ENCODE results near the gene MLX.

MLX gene

GRCh38 chr17:42562388-42563142, 4.3 kb upstream of the MLX start:
- H3K4me3 ChIP-seq (ENCODE audit: low read length), result peak overlapping the region; percentile 95
- peak; percentile 25 for DNase-seq (ENCODE audit: low read depth)
- TF ChIP-seq CTCF (conservative IDR thresholded peaks at IDR 0.05; ENCODE audit: low read length), result no peak

GRCh38 chr17:42563143-42563509, 3.8 kb upstream of the MLX start:
- no peak for TF ChIP-seq CTCF (conservative IDR thresholded peaks at IDR 0.05; ENCODE audit: low read length)
- no peak for DNase-seq (ENCODE audit: low read depth)
- peak overlapping the region; percentile 95 for H3K4me3 ChIP-seq (ENCODE audit: low read length)

GRCh38 chr17:42563543-42563942, 3.4 kb upstream of the MLX start:
- TF ChIP-seq CTCF (conservative IDR thresholded peaks at IDR 0.05; ENCODE audit: low read length), result no peak
- no peak for DNase-seq (ENCODE audit: low read depth)

GRCh38 chr17:42563950-42564349, 3.0 kb upstream of the MLX start:
- no peak for DNase-seq (ENCODE audit: low read depth)
- H3K4me3 ChIP-seq (ENCODE audit: low read length), result peak overlapping the region; percentile 3; the same call in 1 of the 2 replicates
- no peak for TF ChIP-seq CTCF (conservative IDR thresholded peaks at IDR 0.05; ENCODE audit: low read length)

More at GRCh38 chr17:42563543-42563942, 3.4 kb upstream of the MLX start:
- H3K4me3 ChIP-seq (ENCODE audit: low read length), result peak overlapping the region; percentile 95

- no peak overlapping the region for H3K4me3 ChIP-seq (ENCODE audit: low read length)
- no peak for TF ChIP-seq CTCF (conservative IDR thresholded peaks at IDR 0.05; ENCODE audit: low read length)
- DNase-seq (ENCODE audit: low read depth), result no peak
Observed at GRCh38 chr17:42564815-42565522, 1.9 kb upstream of the MLX start.

- H3K4me3 ChIP-seq (ENCODE audit: low read length), result no peak overlapping the region
- TF ChIP-seq CTCF (conservative IDR thresholded peaks at IDR 0.05; ENCODE audit: low read length), result no peak
- no peak for DNase-seq (ENCODE audit: low read depth)
Observed at GRCh38 chr17:42565523-42566214, 1.2 kb upstream of the MLX start.
